ENCODE results near the gene PLS1. TPM values are rescaled to one million over a fixed set of nuclear protein-coding genes. Genes with fewer than 3 reads are reported as not detected.

Gene PLS1
- total RNA-seq, 1 experiment from 2014 or later, result 6.4 TPM

DNA sequence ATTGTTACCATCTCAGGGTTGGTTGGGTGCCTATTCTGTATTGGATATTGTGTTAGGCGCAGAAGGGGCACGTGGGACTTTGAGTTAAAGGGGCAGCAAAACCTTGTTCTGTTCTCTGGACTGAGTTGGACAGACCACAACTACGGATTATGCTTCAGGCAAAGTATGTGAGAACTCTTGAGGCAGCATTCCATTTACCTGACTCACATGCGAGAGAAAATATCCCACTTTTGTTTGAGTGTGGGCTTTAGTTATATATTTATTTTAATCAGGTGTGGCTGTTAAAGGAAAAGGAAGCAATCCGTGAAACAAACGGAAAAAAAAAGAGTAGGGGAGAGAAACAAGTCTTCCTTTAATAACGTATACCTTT lies 627 bp upstream of the PLS1 start:
- Histone ChIP-seq H3K27ac (ENCODE audit: low read depth, low read length, poor library complexity, severe bottlenecking) (peak overlapping the region; percentile 11), H3K36me3 (ENCODE audit: insufficient read depth, low read length, poor library complexity, severe bottlenecking) (no peaks in the 10 kb centered on the region), H3K4me1 (ENCODE audit: insufficient read depth, low read length, poor library complexity, severe bottlenecking) (no peaks in the 10 kb centered on the region), H3K4me3 (ENCODE audit: low read depth, low read length, poor library complexity, severe bottlenecking) (peak overlapping the region; percentile 63), H3K9me3 (ENCODE audit: low read depth, low read length, poor library complexity, severe bottlenecking) (no peaks in the 10 kb centered on the region), H3K27me3 (replicated peaks; ENCODE audit: insufficient read depth, low read depth, low read length, poor library complexity) (no peaks in the 10 kb centered on the region)
- no peak for DNase-seq (ENCODE audit: low spot score)
- TF ChIP-seq EZH2 (IDR thresholded peaks at IDR 0.05; ENCODE audit: borderline replicate concordance, low read depth, low read length, poor library complexity, severe bottlenecking), result no peak
- TF ChIP-seq, protein P1, sequence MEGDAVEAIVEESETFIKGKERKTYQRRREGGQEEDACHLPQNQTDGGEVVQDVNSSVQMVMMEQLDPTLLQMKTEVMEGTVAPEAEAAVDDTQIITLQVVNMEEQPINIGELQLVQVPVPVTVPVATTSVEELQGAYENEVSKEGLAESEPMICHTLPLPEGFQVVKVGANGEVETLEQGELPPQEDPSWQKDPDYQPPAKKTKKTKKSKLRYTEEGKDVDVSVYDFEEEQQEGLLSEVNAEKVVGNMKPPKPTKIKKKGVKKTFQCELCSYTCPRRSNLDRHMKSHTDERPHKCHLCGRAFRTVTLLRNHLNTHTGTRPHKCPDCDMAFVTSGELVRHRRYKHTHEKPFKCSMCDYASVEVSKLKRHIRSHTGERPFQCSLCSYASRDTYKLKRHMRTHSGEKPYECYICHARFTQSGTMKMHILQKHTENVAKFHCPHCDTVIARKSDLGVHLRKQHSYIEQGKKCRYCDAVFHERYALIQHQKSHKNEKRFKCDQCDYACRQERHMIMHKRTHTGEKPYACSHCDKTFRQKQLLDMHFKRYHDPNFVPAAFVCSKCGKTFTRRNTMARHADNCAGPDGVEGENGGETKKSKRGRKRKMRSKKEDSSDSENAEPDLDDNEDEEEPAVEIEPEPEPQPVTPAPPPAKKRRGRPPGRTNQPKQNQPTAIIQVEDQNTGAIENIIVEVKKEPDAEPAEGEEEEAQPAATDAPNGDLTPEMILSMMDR (conservative IDR thresholded peaks at IDR 0.05; ENCODE audit: low read depth, low read length), result no peak
- BruUV-seq (replicated peaks), result no TSS peak
- CTCF ChIA-PET, result no interaction called here
- POLR2A ChIA-PET (ENCODE audit: low non-redundant PET), result no interaction called here
- intact Hi-C loops (cut with micrococcal nuclease; ENCODE audit: unreplicated experiment), result no loop called here

DNA sequence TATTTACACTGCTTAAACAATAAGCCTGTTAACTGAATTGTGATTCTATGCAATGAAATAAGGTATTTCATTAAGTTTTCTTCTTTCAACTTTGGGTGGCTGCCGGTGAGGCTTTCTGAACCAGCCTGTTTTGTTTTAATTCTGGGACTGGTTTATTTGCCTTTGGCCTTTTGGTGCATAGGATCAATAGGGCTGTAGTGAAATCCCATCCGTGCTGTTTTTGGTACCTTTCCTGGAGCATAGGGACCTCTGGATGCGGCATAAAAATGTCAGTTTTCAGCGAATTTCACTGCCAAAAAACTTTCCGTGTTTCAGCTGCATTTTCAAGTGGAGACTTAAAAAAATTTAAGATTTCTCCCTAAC lies 514 bp downstream of the PLS1 start:
- H3K36me3 ChIP-seq (ENCODE audit: insufficient read depth, low read length, poor library complexity, severe bottlenecking), result no peaks in the 10 kb centered on the region
- no peak for TF ChIP-seq EZH2 (IDR thresholded peaks at IDR 0.05; ENCODE audit: borderline replicate concordance, low read depth, low read length, poor library complexity, severe bottlenecking)
- TF ChIP-seq, protein P1 (conservative IDR thresholded peaks at IDR 0.05; ENCODE audit: low read depth, low read length), result no peak
- POLR2A ChIA-PET (ENCODE audit: low non-redundant PET), result no interaction called here
- H3K27ac ChIP-seq (ENCODE audit: low read depth, low read length, poor library complexity, severe bottlenecking), result no peak overlapping the region
- BruUV-seq (replicated peaks), result no TSS peak
- H3K4me1 ChIP-seq (ENCODE audit: insufficient read depth, low read length, poor library complexity, severe bottlenecking), result no peaks in the 10 kb centered on the region
- DNase-seq (ENCODE audit: low spot score), result no peak
- no peaks in the 10 kb centered on the region for H3K27me3 ChIP-seq (replicated peaks; ENCODE audit: insufficient read depth, low read depth, low read length, poor library complexity)
- H3K9me3 ChIP-seq (ENCODE audit: low read depth, low read length, poor library complexity, severe bottlenecking), result no peaks in the 10 kb centered on the region
- H3K4me3 ChIP-seq (ENCODE audit: low read depth, low read length, poor library complexity, severe bottlenecking), result peak overlapping the region; percentile 63
- CTCF ChIA-PET, result no interaction called here
- intact Hi-C loops (cut with micrococcal nuclease; ENCODE audit: unreplicated experiment), result no loop called here

DNA sequence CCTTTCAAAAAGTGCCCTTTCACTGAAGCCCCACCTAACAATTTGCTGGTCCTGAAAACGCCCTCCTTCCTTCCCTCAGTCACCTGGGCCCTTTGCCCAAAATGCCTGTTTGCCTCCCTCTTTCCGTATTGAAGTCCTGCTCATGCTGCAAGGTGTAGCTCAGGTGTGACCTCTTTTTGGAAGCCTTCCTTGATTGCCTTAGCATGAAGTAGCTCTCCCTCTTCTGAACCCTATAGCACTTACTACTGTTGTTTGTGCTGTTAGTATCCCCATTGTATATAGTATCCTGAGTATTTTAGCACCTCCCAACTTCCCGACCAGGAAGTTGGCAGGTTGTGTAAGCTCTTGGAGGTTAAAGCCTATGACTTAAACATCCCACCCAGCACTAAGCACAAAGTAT lies 1.7 kb downstream of the PLS1 start:
- Histone ChIP-seq H3K4me1 (ENCODE audit: insufficient read depth, low read length, poor library complexity, severe bottlenecking) (no peaks in the 10 kb centered on the region), H3K4me3 (ENCODE audit: low read depth, low read length, poor library complexity, severe bottlenecking) (no peak overlapping the region), H3K27me3 (replicated peaks; ENCODE audit: insufficient read depth, low read depth, low read length, poor library complexity) (no peaks in the 10 kb centered on the region), H3K9me3 (ENCODE audit: low read depth, low read length, poor library complexity, severe bottlenecking) (no peaks in the 10 kb centered on the region), H3K36me3 (ENCODE audit: insufficient read depth, low read length, poor library complexity, severe bottlenecking) (no peaks in the 10 kb centered on the region), H3K27ac (ENCODE audit: low read depth, low read length, poor library complexity, severe bottlenecking) (no peak overlapping the region)
- ChIA-PET POLR2A (ENCODE audit: low non-redundant PET) (no interaction called here), CTCF (no interaction called here)
- TF ChIP-seq EZH2 (IDR thresholded peaks at IDR 0.05; ENCODE audit: borderline replicate concordance, low read depth, low read length, poor library complexity, severe bottlenecking), result no peak
- TF ChIP-seq, protein P1 (conservative IDR thresholded peaks at IDR 0.05; ENCODE audit: low read depth, low read length), result no peak
- intact Hi-C loops (cut with micrococcal nuclease; ENCODE audit: unreplicated experiment), result no loop called here
- BruUV-seq (replicated peaks), result no TSS peak
- no peak for DNase-seq (ENCODE audit: low spot score)

Data from A673 (cell line).